Measurements from ENCODE around the gene SLC30A10. TPM values are rescaled to one million over a fixed set of nuclear protein-coding genes. Genes with fewer than 3 reads are reported as not detected.
"Not testable (repeated sequence)": the region's sequence is repeated elsewhere in the genome, so short reads cannot be mapped to it uniquely, and the experiment has no call there.

Gene SLC30A10
- total RNA-seq, 1 donor from 2014 or later: not detected

DNA sequence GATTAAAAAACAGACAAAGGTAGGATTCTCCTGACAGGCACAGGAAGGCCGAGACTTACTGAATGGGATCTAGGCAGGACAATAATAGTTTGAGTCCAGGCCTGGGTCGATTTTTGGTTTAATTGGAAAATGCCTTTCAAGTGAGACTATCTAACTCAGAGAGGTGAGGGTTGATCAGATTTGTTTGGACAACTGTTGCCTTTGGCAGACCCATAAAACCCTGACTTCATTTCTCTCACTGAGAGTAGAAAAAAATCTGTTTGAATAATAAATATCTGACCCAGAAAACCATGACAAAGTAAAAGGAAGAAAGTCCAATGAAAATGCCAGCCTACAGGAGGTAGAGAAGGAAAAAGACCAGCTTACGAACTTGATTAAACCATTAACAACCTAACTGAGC lies 12.3 kb upstream of the SLC30A10 start:
- Histone ChIP-seq H3K9me3 (no peaks in the 10 kb centered on the region), H3K4me1 (no peaks in the 10 kb centered on the region), H3K36me3 (no peaks in the 10 kb centered on the region), H3K4me3 (no peak overlapping the region), H3K27ac (no peak overlapping the region), H3K27me3 (peaks cover 12% of the 10 kb centered on the region)
- ATAC-seq (no peak), DNase-seq (no peak)
- intact Hi-C loops (cut with DNase I): no loop called here
- TF ChIP-seq, protein P1, sequence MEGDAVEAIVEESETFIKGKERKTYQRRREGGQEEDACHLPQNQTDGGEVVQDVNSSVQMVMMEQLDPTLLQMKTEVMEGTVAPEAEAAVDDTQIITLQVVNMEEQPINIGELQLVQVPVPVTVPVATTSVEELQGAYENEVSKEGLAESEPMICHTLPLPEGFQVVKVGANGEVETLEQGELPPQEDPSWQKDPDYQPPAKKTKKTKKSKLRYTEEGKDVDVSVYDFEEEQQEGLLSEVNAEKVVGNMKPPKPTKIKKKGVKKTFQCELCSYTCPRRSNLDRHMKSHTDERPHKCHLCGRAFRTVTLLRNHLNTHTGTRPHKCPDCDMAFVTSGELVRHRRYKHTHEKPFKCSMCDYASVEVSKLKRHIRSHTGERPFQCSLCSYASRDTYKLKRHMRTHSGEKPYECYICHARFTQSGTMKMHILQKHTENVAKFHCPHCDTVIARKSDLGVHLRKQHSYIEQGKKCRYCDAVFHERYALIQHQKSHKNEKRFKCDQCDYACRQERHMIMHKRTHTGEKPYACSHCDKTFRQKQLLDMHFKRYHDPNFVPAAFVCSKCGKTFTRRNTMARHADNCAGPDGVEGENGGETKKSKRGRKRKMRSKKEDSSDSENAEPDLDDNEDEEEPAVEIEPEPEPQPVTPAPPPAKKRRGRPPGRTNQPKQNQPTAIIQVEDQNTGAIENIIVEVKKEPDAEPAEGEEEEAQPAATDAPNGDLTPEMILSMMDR (IDR thresholded peaks at IDR 0.05): no peak

DNA sequence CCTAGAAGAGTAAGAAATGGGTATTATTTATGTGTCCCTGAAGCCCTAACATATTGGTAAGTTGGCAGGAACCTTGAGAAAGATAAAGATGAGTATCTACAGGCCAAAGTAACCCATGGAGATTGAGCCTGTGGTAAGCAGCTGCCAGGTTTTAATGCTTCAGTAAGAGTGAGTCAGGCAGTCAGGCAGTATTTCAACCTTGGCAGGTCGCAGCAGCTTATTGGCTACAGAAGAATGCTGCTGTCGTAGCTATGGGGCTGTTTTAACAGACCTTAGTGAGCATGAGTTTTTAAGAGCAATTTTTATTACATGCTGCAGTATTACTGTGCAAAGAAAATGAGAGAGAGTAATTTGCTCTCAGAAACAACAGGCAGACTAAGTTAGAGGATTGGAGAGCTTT lies 10.3 kb upstream of the SLC30A10 start:
- Histone ChIP-seq H3K36me3 (no peaks in the 10 kb centered on the region), H3K4me1 (no peaks in the 10 kb centered on the region), H3K27me3 (peaks cover 12% of the 10 kb centered on the region), H3K27ac (no peak overlapping the region), H3K4me3 (no peak overlapping the region), H3K9me3 (no peaks in the 10 kb centered on the region)
- TF ChIP-seq, protein P1 (IDR thresholded peaks at IDR 0.05): no peak
- DNase-seq (no peak), ATAC-seq (no peak)
- intact Hi-C loops (cut with DNase I): no loop called here

DNA sequence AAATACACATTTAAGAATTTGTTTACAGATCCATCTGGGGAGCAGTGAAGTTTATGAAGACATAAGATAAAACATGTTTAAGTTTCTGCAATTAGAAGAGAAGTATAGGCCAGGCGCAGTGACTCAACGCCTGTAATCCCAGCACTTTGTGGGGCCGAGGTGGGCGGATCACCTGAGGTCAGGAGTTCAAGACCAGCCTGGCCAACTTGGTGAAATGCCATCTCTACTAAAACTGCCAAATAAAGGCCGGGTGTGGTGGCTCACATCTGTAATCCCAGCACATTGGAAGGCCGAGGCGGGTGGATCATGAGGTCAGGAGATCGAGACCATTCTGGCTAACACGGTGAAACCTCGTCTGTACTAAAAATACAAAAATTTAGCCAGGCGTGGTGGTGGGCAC lies 5.4 kb upstream of the SLC30A10 start:
- intact Hi-C loops (cut with DNase I); ATAC-seq: not testable (repeated sequence)

DNA sequence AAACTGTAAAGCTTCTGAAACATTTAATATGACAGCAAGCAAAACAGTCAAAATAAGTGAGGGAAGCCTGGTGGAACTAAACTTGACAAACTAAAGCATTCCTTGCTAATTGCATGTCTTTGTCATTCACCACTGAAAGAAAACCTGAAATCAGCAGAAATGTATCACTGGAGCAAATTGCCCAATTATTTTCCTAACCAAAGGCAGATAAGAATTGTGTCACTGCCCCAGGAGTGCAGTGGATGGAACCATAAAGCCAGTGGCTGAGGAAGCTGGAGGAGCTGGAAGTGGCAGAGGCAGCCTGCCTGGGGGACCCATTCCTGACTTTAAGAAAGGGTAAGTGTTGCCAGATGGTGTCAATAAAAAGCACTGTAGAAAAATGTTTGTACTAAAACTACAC lies 2.7 kb upstream of the SLC30A10 start:
- Histone ChIP-seq H3K27me3 (peaks cover 39% of the 10 kb centered on the region), H3K4me1 (peaks cover 11% of the 10 kb centered on the region), H3K27ac (no peak overlapping the region), H3K36me3 (no peaks in the 10 kb centered on the region), H3K9me3 (no peaks in the 10 kb centered on the region), H3K4me3 (no peak overlapping the region)
- TF ChIP-seq, protein P1 (IDR thresholded peaks at IDR 0.05): no peak
- no peak for ATAC-seq
- no peak for DNase-seq
- intact Hi-C loops (cut with DNase I): no loop called here

More for the DNA sequence above, 5.4 kb upstream of the SLC30A10 start:
- DNase-seq, H3K9me3 ChIP-seq, H3K36me3 ChIP-seq, H3K27ac ChIP-seq, H3K4me1 ChIP-seq, H3K4me3 ChIP-seq: not testable (repeated sequence)
- peaks cover 11% of the 10 kb centered on the region for H3K27me3 ChIP-seq

DNA sequence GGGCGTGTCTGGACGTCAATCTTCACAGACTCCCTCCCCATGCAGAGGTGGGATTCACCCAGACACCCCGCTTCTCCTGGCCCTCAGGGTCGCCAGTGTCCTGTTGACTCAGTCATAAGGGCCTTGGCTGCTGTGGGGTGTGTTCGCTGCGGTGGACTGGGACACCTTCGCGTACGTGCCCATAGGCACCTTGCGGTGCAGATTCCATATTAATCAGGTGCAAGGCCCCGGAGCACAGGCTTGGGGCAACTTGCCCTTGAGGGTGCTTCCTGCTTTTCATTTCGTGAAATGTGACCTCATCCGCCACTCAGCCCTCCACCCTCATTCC lies 398 bp upstream of the SLC30A10 start:
- Histone ChIP-seq H3K27ac (no peak overlapping the region), H3K4me3 (peak overlapping the region; percentile 25), H3K27me3 (peaks cover 44% of the 10 kb centered on the region), H3K4me1 (peaks cover 11% of the 10 kb centered on the region), H3K9me3 (no peaks in the 10 kb centered on the region), H3K36me3 (no peaks in the 10 kb centered on the region)
- DNase-seq (no peak), ATAC-seq (peak; percentile 29)
- TF ChIP-seq, protein P1 (IDR thresholded peaks at IDR 0.05): no peak
- intact Hi-C loops (cut with DNase I): no loop called here

DNA sequence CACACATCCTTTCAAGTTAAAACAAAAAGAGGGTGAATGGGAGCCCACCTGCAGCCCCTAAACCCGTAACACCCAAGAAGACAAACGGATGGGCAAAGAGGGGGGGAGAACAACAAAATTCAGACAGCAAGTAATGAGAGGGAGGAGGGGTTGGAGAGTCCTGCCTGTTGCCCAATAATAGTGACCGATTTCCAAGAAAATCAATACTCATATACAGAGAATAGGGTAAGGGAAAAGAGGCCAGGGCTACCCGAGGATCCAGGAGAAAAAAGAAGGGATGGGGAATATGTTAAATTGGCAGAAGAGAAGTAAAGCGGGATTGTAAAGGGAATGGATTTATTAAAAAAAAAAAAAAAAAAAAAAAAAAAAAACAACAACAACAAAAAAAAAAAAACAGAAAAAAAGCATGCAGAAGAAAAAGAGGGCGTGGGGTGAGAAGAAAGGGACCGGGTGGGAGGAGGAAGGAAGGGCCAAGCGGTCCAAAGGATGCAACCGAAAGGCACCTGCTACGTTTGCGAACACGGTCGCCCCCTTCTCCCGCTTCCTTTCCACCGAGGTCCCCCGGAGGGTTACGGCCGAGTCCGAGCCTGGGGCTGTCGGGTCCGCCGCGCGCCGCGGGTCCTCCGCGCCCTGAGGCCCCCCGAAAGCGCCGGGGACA lies 930 bp downstream of the SLC30A10 start:
- intact Hi-C loops (cut with DNase I): no loop called here
- DNase-seq: no peak
- H3K36me3 ChIP-seq: no peaks in the 10 kb centered on the region
- TF ChIP-seq, protein P1 (IDR thresholded peaks at IDR 0.05): no peak
- H3K4me3 ChIP-seq: peak overlapping the region; percentile 25
- no peak for ATAC-seq
- peaks cover 11% of the 10 kb centered on the region for H3K4me1 ChIP-seq
- H3K9me3 ChIP-seq: no peaks in the 10 kb centered on the region
- H3K27ac ChIP-seq: no peak overlapping the region
- peaks cover 44% of the 10 kb centered on the region for H3K27me3 ChIP-seq
